Endothelial cell of umbilical vein (primary cell): Measurements from ENCODE around the gene HES1.

ENCODE experiments used
- JUN ChIP-seq: IDR thresholded peaks from 2 replicates; pipeline ENCODE4 v1.6.1; 2011; ENCODE audit warnings: borderline replicate concordance, low read depth; ENCODE audit not compliant: insufficient read length, insufficient read depth
- TF ChIP-seq, protein P1 (sequence below): IDR thresholded peaks from 2 replicates; pipeline ENCODE4 v1.6.1; 2011; ENCODE audit not compliant: insufficient read depth, insufficient read length
- TF ChIP-seq, protein P2 (sequence below), 2 donors: IDR thresholded peaks; 1 replicate in 1 of 2; 2 replicates in 1 of 2; pipeline ENCODE4 v1.5.1; 2011; ENCODE audit warnings: low read length in 2 of 2, mild to moderate bottlenecking in 2 of 2, moderate library complexity in 2 of 2, control low read depth in 1 of 2, inconsistent platforms in 1 of 2, low read depth in 1 of 2; ENCODE audit not compliant: insufficient read depth in 1 of 2; ENCODE audit errors: extremely low read depth in 1 of 2

DNA sequence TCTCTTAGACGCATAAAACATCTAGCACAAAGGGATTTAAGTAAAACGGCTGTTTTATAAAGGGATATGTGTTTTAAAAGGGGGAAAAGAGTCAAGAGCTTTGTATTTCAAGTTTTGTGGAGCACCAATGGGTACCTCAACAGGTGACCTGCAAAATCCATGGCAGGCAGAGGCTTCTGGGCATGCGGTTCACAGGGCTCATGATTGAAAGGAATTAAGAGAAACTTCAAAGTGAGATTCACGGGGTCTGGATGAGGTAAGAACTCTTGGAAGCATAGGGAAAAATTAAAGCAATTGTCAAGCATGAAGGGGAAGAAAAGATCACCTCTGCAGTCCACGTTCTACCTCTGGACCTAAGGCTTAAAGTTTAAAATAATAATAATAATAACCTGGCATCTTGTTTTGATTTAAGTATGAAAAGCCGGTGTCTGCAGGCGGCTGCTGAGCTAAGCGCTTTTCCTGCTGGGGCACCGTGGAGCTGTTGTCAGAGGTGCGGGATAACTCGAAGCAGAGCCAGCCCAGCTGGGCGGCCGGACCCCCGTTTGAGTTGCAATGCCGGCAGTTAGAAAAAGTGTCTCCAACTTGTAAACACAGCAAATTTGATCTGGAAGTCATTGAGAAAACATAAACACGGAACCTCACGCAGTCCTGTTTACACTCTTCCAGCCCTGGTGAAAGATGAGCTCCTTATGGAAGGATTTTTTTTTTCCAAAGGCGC, 40.5 kb downstream of the HES1 start:
- no peak for TF ChIP-seq JUN
- TF ChIP-seq, protein P1, sequence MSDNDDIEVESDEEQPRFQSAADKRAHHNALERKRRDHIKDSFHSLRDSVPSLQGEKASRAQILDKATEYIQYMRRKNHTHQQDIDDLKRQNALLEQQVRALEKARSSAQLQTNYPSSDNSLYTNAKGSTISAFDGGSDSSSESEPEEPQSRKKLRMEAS: no peak
- TF ChIP-seq, protein P2, sequence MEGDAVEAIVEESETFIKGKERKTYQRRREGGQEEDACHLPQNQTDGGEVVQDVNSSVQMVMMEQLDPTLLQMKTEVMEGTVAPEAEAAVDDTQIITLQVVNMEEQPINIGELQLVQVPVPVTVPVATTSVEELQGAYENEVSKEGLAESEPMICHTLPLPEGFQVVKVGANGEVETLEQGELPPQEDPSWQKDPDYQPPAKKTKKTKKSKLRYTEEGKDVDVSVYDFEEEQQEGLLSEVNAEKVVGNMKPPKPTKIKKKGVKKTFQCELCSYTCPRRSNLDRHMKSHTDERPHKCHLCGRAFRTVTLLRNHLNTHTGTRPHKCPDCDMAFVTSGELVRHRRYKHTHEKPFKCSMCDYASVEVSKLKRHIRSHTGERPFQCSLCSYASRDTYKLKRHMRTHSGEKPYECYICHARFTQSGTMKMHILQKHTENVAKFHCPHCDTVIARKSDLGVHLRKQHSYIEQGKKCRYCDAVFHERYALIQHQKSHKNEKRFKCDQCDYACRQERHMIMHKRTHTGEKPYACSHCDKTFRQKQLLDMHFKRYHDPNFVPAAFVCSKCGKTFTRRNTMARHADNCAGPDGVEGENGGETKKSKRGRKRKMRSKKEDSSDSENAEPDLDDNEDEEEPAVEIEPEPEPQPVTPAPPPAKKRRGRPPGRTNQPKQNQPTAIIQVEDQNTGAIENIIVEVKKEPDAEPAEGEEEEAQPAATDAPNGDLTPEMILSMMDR (IDR thresholded peaks at IDR 0.05; ENCODE audit: extremely low read depth in 1 of 2, insufficient read depth in 1 of 2, low read depth in 1 of 2, low read length in 2 of 2): no peak
